ENCODE results near the gene FBXW11. TPM values are rescaled to one million over a fixed set of nuclear protein-coding genes. Genes with fewer than 3 reads are reported as not detected.

Gene FBXW11
- total and polyA plus RNA-seq, 2 of the 8 experiments (the other 6 are each of a cell fraction or from before 2014, with no cell fraction given): 45.0 to 75.6 TPM

DNA sequence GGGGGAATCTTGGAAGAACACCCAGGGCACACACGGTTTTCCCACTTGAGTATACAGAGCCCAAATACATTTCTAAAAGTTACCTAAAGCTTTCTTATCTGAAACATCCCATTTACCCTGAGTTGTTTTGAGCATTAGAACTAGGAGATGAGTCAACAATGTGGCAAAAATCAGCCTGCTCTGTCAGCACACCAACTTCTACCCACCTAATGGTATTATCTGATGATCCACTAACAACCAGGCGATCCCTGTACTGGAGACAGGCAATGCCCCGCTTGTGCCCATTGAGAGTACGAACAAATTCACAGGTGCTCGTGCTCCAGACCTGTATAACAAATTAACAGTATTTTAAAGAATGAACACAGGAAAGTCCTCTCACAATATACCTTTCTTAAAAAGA, 133.8 kb downstream of the FBXW11 start:
- Histone ChIP-seq H3K79me2 (ENCODE audit: control insufficient read depth in 1 of 2, insufficient read depth in 2 of 2, low read length in 2 of 2) (peaks cover 0 to 3% of the 10 kb centered on the region in 2 experiments; a peak in 2 of 4 replicates), H4K5ac (ENCODE audit: insufficient read length, low read depth, low read length) (no peak overlapping the region), H2BK20ac (ENCODE audit: low read length) (no peak overlapping the region), H2AFZ (ENCODE audit: low read length) (no peak overlapping the region), H2BK15ac (ENCODE audit: low read length) (no peak overlapping the region), H3K23ac (ENCODE audit: insufficient read length) (no peak overlapping the region), H4K20me1 (replicated peaks in 1 of 2; ENCODE audit: control insufficient read depth in 1 of 2, insufficient read depth in 2 of 2, low read length in 2 of 2) (peaks cover 7 to 17% of the 10 kb centered on the region in 2 experiments), H3K23me2 (ENCODE audit: low read depth, low read length) (no peaks in the 10 kb centered on the region), H3K79me1 (ENCODE audit: low read depth, low read length) (no peaks in the 10 kb centered on the region; the same call in 1 of the 2 replicates), H4K91ac (replicated peaks; ENCODE audit: insufficient read length, low read length) (no peak overlapping the region), H3K36me3 (ENCODE audit: control insufficient read depth in 2 of 4, insufficient read depth in 4 of 4, low read length in 3 of 4) (peaks cover 28 to 88% (median 51%) of the 10 kb centered on the region in 4 experiments), H3K4me3 (ENCODE audit: extremely low read depth in 1 of 4, insufficient read depth in 2 of 4, low read depth in 3 of 4, low read length in 4 of 4) (no peak overlapping the region), H3K4me2 (ENCODE audit: insufficient read depth in 1 of 2, low read depth in 2 of 2, low read length in 2 of 2) (no peak overlapping the region), H3K14ac (ENCODE audit: insufficient read length) (no peak overlapping the region), H3K9me3 (ENCODE audit: insufficient read depth in 2 of 2, low read depth in 1 of 2, low read length in 1 of 2) (no peaks in the 10 kb centered on the region), H3K4ac (replicated peaks; ENCODE audit: insufficient read length, low read depth, low read length) (no peak overlapping the region), H2BK12ac (ENCODE audit: low read depth, low read length) (no peak overlapping the region), H3K4me1 (replicated peaks in 1 of 4; ENCODE audit: control insufficient read depth in 3 of 4, insufficient read depth in 4 of 4, low read length in 3 of 4) (no peaks in the 10 kb centered on the region), H3K56ac (replicated peaks; ENCODE audit: insufficient read length, low read depth, low read length) (no peak overlapping the region), H2BK120ac (replicated peaks; ENCODE audit: low read depth, low read length) (no peak overlapping the region), H3K27me3 (replicated peaks in 1 of 4; ENCODE audit: control insufficient read depth in 3 of 4, extremely low read depth in 1 of 4, insufficient read depth in 3 of 4, low read length in 3 of 4) (no peaks in the 10 kb centered on the region), H4K8ac (ENCODE audit: extremely low read depth, insufficient read depth, low read length) (no peak overlapping the region), H3K27ac (ENCODE audit: low read depth, low read length) (no peak overlapping the region), H3K18ac (ENCODE audit: extremely low read depth, low read length) (no peak overlapping the region), H3K9ac (replicated peaks in 1 of 4; ENCODE audit: extremely low read depth in 1 of 4, low read depth in 3 of 4, low read length in 3 of 4) (no peak overlapping the region), H2BK5ac (ENCODE audit: low read depth, low read length) (no peak overlapping the region), H2AK5ac (ENCODE audit: low read depth, low read length) (no peak overlapping the region)
- POLR2A ChIA-PET (ENCODE audit: partially characterized antibody): interaction anchor here (0.6 to 1.0 kb wide), 3 partner anchors 21 to 247 kb away, joined by 3 read pairs; no protein-coding TSS in a partner anchor
- 84% methylated on average over 5 of the region's 5 CpGs; no CpG with 5 or more reads in 1 of the 2 experiments for WGBS, 2 experiments (ENCODE audit: extremely low coverage in 1 of 2, insufficient coverage in 1 of 2, insufficient read length in 1 of 2, insufficient replicate concordance in 2 of 2, low coverage in 1 of 2, low lambda C conversion rate in 2 of 2, missing lambda C conversion rate in 1 of 2)
- no peak for FAIRE-seq
- TF ChIP-seq CREB1 (IDR thresholded peaks at IDR 0.05) (no peak), POU5F1 (IDR thresholded peaks at IDR 0.05; ENCODE audit: low read depth, low read length) (no peak), CBX5 (IDR thresholded peaks at IDR 0.05; ENCODE audit: low read depth, low read length) (no peak), EGR1 (IDR thresholded peaks at IDR 0.05; ENCODE audit: borderline replicate concordance, low read depth, low read length) (no peak)
- TF ChIP-seq, protein P1, sequence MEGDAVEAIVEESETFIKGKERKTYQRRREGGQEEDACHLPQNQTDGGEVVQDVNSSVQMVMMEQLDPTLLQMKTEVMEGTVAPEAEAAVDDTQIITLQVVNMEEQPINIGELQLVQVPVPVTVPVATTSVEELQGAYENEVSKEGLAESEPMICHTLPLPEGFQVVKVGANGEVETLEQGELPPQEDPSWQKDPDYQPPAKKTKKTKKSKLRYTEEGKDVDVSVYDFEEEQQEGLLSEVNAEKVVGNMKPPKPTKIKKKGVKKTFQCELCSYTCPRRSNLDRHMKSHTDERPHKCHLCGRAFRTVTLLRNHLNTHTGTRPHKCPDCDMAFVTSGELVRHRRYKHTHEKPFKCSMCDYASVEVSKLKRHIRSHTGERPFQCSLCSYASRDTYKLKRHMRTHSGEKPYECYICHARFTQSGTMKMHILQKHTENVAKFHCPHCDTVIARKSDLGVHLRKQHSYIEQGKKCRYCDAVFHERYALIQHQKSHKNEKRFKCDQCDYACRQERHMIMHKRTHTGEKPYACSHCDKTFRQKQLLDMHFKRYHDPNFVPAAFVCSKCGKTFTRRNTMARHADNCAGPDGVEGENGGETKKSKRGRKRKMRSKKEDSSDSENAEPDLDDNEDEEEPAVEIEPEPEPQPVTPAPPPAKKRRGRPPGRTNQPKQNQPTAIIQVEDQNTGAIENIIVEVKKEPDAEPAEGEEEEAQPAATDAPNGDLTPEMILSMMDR (IDR thresholded peaks at IDR 0.05; ENCODE audit: control extremely low read depth in 1 of 3, insufficient read depth in 1 of 3, low read depth in 1 of 3, low read length in 3 of 3): no peak
- CTCF ChIA-PET (ENCODE audit: partially characterized antibody): interaction anchor here (0.7 to 6.8 kb wide), 6 partner anchors 14 to 499 kb away, joined by 3 to 51 read pairs (median 4); partner anchors contain the start of gene FGF18
- DNase-seq (ENCODE audit: low read depth in 1 of 2, low spot score in 2 of 2): no peak

Measured in H1 (cell line).